Kidney (tissue), 14 donors: ENCODE results near the gene CCL28. TPM values are rescaled to one million over a fixed set of nuclear protein-coding genes. Genes with fewer than 3 reads are reported as not detected.
"Not testable (repeated sequence)": the region's sequence is repeated elsewhere in the genome, so short reads cannot be mapped to it uniquely, and the experiment has no call there.

Experiments used
- DNase-seq, 5 donors: peaks; one replicate each; pipeline ENCODE4 v3.0.0-alpha.2; 2013 to 2020
- FAIRE-seq: peaks from 2 replicates; lab custom pipeline; 2012; peaks lifted over from hg19 to GRCh38; lab: Jason Lieb, UNC
- H3K27ac ChIP-seq, 2 donors: one replicate each; pipeline ENCODE4 v1.7.0; 2013; ENCODE audit warnings: low read depth in 2 of 2, low read length in 2 of 2, inconsistent platforms in 1 of 2
- H3K27me3 ChIP-seq: one replicate; pipeline ENCODE4 v1.7.1; 2013; ENCODE audit warnings: low read length, inconsistent platforms; ENCODE audit not compliant: control insufficient read depth, insufficient read depth
- H3K36me3 ChIP-seq, 3 donors: one replicate each; pipeline versions ENCODE4 v1.7.0 to v1.7.1; 2013; ENCODE audit warnings: low read length in 3 of 3, control low read depth in 1 of 3, inconsistent platforms in 1 of 3; ENCODE audit not compliant: insufficient read depth in 3 of 3, control insufficient read depth in 2 of 3
- H3K4me1 ChIP-seq, 3 donors: one replicate each; pipeline versions ENCODE4 v1.7.0 to v1.7.1; 2013; ENCODE audit warnings: low read length in 3 of 3, inconsistent platforms in 1 of 3, low read depth in 1 of 3; ENCODE audit not compliant: control insufficient read depth in 2 of 3, insufficient read depth in 2 of 3
- H3K4me3 ChIP-seq, 3 donors: one replicate each; pipeline versions ENCODE4 v1.7.0 to v1.8.1; 2013; ENCODE audit warnings: low read length in 3 of 3, control low read depth in 1 of 3, inconsistent platforms in 1 of 3
- H3K9ac ChIP-seq, 3 donors: one replicate each; pipeline versions ENCODE4 v1.7.0 to v1.7.1; 2013; ENCODE audit warnings: low read length in 3 of 3, control low read depth in 1 of 3, inconsistent platforms in 1 of 3
- H3K9me3 ChIP-seq, 3 donors: one replicate each; pipeline versions ENCODE4 v1.7.0 to v1.7.1; 2013; ENCODE audit warnings: low read length in 3 of 3, control low read depth in 1 of 3, inconsistent platforms in 1 of 3; ENCODE audit not compliant: control insufficient read depth in 2 of 3, insufficient read depth in 1 of 3
- intact Hi-C: fragments of 100-400 bp; cut with DNase I; formaldehyde crosslinking; loops from one replicate; pipeline ENCODE4 v1.11.1; 2022
- polyA plus RNA-seq: library from polyadenylated mRNA; stranded (reverse); fragments of 350-450 nt; fragmentation: Illumina TruSeq; extraction: RNeasy Lipid Tissue Mini Kit (QIAGEN cat#74804); gene quantifications from one replicate; pipeline ENCODE4 v1.2.3, GENCODE V29; 2014; ENCODE audit warnings: low read depth, low replicate concordance; ENCODE audit not compliant: insufficient read depth
- total RNA-seq: library from RNA; stranded (reverse); fragmentation: NEBNext Ultra II Directional; extraction: Animal tissue kit (Norgen Biotek cat#: 25700); gene quantifications from one replicate; pipeline ENCODE4 v1.2.1, GENCODE V29; 2021
- TF ChIP-seq, protein P1 (sequence below): IDR thresholded peaks from 3 replicates; pipeline ENCODE4 v1.5.1; 2012; ENCODE audit warnings: mild to moderate bottlenecking, moderate library complexity, borderline replicate concordance; ENCODE audit not compliant: insufficient read depth; ENCODE audit errors: extremely low read depth
- donor health status: control.
- donor health status: control.
- donor health status: control.
- donor health status: control.
- donor health status: control.
- donor health status: DM: yes; HTN: yes; CAD: no.
- donor health status: Normal renal cell carcinoma (clear cell type).

The CCL28 gene
- total and polyA plus RNA-seq, 2 donors from 2014 or later, result 2.3 to 22.8 TPM

DNA sequence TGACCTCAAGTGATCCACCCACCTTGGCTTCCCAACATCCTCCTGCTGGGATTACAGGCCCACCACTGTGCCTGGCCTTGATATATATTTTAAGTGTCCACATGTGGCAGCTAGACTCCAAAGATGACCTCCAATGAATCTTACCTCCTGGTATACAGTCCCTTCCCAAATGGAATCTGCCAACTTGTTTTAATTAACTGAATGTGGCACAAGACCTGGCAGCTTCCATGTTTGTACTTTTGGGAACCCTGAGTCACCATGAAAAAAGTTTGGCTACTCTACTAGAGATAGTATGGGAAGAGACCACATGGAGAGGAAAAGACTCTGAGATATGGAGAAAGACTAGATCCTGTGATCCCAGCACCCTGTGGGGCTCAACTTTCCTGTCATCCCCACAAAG lies 42.5 kb downstream of the CCL28 start:
- no peaks in the 10 kb centered on the region for H3K4me1 ChIP-seq
- TF ChIP-seq, protein P1, sequence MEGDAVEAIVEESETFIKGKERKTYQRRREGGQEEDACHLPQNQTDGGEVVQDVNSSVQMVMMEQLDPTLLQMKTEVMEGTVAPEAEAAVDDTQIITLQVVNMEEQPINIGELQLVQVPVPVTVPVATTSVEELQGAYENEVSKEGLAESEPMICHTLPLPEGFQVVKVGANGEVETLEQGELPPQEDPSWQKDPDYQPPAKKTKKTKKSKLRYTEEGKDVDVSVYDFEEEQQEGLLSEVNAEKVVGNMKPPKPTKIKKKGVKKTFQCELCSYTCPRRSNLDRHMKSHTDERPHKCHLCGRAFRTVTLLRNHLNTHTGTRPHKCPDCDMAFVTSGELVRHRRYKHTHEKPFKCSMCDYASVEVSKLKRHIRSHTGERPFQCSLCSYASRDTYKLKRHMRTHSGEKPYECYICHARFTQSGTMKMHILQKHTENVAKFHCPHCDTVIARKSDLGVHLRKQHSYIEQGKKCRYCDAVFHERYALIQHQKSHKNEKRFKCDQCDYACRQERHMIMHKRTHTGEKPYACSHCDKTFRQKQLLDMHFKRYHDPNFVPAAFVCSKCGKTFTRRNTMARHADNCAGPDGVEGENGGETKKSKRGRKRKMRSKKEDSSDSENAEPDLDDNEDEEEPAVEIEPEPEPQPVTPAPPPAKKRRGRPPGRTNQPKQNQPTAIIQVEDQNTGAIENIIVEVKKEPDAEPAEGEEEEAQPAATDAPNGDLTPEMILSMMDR, result no peak
- no peaks in the 10 kb centered on the region for H3K9me3 ChIP-seq
- H3K27ac ChIP-seq, result no peak overlapping the region
- H3K36me3 ChIP-seq, result no peaks in the 10 kb centered on the region
- no peak for FAIRE-seq
- intact Hi-C loops, result no loop called here
- no peak for DNase-seq
- H3K27me3 ChIP-seq, result no peaks in the 10 kb centered on the region
- H3K4me3 ChIP-seq, result no peak overlapping the region
- H3K9ac ChIP-seq, result no peak overlapping the region

DNA sequence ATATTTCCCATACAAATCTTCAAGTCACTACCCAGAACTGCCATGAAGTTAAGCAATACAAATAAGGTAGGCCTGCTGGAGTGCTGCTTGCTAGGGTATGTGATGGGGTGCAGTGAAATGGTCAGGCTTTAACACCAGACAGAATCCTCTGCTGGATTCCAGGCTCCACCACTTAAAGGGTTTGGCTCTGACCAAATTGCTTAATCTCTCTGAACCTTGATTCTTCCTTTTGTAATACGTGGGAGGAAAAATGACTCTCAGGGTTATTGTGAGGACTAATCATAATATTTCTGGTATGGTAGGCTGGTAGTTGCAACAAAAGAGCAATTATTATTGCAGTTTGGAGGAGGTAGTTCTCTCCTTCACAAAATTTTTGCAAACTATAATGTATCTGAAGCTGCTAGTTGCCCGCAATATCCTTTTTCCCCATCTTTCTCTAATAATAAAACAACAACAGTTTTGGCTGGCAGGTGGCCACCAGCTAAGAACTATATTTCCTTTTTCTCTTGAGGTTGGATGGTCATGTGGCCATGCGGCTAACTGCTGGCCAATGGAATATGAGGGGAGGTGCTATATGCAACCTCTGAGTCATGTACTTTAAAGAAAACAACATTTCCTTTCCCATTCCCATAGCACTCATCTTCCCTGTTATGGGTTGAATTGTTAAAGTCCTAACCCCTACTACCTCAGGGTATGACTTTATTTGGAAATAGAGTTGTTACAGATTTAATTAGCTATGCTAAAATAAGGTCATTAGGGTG lies 44.1 kb downstream of the CCL28 start:
- no peak overlapping the region for H3K27ac ChIP-seq
- no peaks in the 10 kb centered on the region for H3K27me3 ChIP-seq
- intact Hi-C loops, result no loop called here
- no peaks in the 10 kb centered on the region for H3K4me1 ChIP-seq
- no peak overlapping the region for H3K9ac ChIP-seq
- DNase-seq (no peak), FAIRE-seq (no peak)
- H3K9me3 ChIP-seq, result no peaks in the 10 kb centered on the region
- no peaks in the 10 kb centered on the region for H3K36me3 ChIP-seq
- no peak overlapping the region for H3K4me3 ChIP-seq
- TF ChIP-seq, protein P1, result no peak

DNA sequence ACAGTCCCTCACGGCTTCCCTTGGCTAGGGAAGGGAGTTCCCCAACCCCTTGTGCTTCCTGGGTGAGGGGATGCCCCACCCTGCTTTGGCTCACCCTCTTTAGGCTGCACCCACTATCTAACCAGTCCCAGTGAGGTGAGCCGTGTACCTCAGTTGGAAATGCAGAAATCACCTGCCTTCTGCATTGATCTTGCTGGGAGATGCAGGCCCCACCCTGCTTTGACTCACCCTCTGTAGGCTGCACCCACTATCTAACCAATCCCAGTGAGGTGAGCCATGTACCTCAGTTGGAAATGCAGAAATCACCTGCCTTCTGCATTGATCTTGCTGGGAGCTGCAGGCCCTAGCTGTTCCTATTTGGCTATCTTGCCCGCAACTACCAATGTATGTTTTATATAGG lies 44.7 kb downstream of the CCL28 start:
- FAIRE-seq, result no peak
- intact Hi-C loops, result no loop called here

DNA sequence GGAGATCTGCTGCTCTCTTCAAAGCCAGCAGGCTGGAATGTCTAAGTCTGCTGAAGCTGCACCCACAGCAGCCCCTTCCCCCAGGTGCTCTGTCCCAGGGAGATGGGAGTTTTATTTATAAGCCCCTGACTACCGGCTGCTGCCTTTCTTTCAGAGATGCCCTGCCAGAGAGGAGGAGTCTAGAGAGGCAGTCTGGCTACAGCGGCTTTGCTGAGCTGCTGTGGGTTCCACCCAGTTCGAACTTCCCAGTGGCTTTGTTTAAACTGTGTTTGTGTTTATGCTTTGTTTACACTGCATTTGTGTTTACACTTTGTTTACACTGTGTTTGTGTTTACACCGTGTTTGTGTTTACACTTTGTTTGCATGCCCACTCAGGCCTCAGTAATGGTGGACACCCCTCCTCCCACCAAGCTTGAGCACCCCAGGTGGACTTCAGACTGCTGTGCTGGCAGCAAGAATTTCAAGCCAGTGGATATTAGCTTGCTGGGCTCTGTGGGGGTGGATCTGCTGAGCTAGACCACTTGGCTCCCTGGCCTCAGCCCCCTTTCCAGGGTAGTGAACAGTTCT lies 45.4 kb downstream of the CCL28 start:
- H3K4me3 ChIP-seq, FAIRE-seq, intact Hi-C loops, H3K36me3 ChIP-seq, H3K4me1 ChIP-seq, H3K27me3 ChIP-seq, DNase-seq, H3K27ac ChIP-seq, H3K9me3 ChIP-seq, H3K9ac ChIP-seq: not testable (repeated sequence)

More for the DNA sequence above, 44.7 kb downstream of the CCL28 start:
- Histone ChIP-seq H3K4me3 (no peak overlapping the region), H3K27me3 (no peaks in the 10 kb centered on the region), H3K9ac (no peak overlapping the region), H3K27ac (no peak overlapping the region), H3K9me3 (no peaks in the 10 kb centered on the region), H3K36me3 (no peaks in the 10 kb centered on the region), H3K4me1 (no peaks in the 10 kb centered on the region)
- no peak for DNase-seq
- TF ChIP-seq, protein P1, result no peak

DNA sequence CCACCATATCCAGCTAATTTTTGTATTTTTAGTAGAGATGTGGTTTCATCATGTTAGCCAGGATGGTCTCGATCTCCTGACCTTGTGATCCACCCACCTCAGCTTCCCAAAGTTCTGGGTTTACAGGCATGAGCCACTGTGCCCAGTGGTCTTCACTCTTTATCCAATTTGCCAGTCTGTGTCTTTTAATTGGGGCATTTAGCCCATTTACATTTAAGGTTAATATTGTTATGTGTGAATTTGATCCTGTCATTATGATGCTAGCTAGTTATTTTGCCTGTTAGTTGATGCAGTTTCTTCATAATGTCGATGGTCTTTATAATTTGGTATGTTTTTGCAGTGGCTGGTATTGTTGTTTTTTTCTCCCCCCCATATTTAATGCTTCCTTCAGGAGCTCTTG lies 47.0 kb downstream of the CCL28 start:
- intact Hi-C loops, FAIRE-seq, H3K4me3 ChIP-seq, H3K27me3 ChIP-seq, H3K9ac ChIP-seq, H3K27ac ChIP-seq, DNase-seq, H3K4me1 ChIP-seq, H3K36me3 ChIP-seq, H3K9me3 ChIP-seq: not testable (repeated sequence)
